WTC11 (cell line): ENCODE data around the gene CORIN. TPM values are rescaled to one million over a fixed set of nuclear protein-coding genes. Genes with fewer than 3 reads are reported as not detected.

ENCODE experiments used
- ATAC-seq: fragments of 200-7000 bp; cut with Tn5 transposase; 2 replicates; pipeline ENCODE4 v1.10.0; 2021; ENCODE audit warnings: mild to moderate bottlenecking, moderate library complexity
- CTCF ChIA-PET: fragments of 300-600 bp; sonication (Branson Sonifier 250); formaldehyde crosslinking; loops from one replicate; lab custom pipeline; 2021; ENCODE audit warnings: antibody characterized with exemption; lab: Charles Lee
- POLR2A ChIA-PET: fragments of 350-600 bp; sonication (Branson Sonifier 250); formaldehyde crosslinking; loops from one replicate; lab custom pipeline; 2021; ENCODE audit warnings: antibody characterized with exemption; lab: Charles Lee
- DNase-seq: peaks from one replicate; pipeline ENCODE4 v3.0.0; 2021; ENCODE audit warnings: low spot score
- H3K27ac Mint-ChIP-seq: 2 replicates; pipeline ENCODE4 v1.8.0; 2021; ENCODE audit warnings: mixed read lengths
- H3K27me3 Mint-ChIP-seq: 2 replicates; pipeline ENCODE4 v1.8.0; 2021; ENCODE audit warnings: low read depth, mild to moderate bottlenecking, moderate library complexity, mixed read lengths
- H3K36me3 Mint-ChIP-seq: 2 replicates; pipeline ENCODE4 v1.8.0; 2021; ENCODE audit warnings: mixed read lengths
- H3K4me1 Mint-ChIP-seq: 2 replicates; pipeline ENCODE4 v1.8.0; 2022; ENCODE audit warnings: mixed read lengths
- H3K4me3 Mint-ChIP-seq: 2 replicates; pipeline ENCODE4 v1.8.0; 2021; ENCODE audit warnings: mild to moderate bottlenecking, moderate library complexity, mixed read lengths
- H3K9me3 Mint-ChIP-seq: 2 replicates; pipeline ENCODE4 v1.8.0; 2021; ENCODE audit warnings: mixed read lengths
- CREM ChIP-seq: sonication (generic); formaldehyde crosslinking; IDR thresholded peaks from 2 replicates; pipeline ENCODE4 v1.8.1; 2022; ENCODE audit warnings: mild to moderate bottlenecking, missing genetic modification reagents, moderate library complexity
- ELF4 ChIP-seq: sonication (generic); formaldehyde crosslinking; IDR thresholded peaks from 2 replicates; pipeline ENCODE4 v1.8.1; 2022; ENCODE audit warnings: low read depth, mild to moderate bottlenecking, moderate library complexity, missing genetic modification reagents
- EMX1 ChIP-seq: fragments of 250-450 bp; sonication (Bioruptor Pico); IDR thresholded peaks from 2 replicates; pipeline ENCODE4 v1.8.0; 2021; ENCODE audit warnings: mild to moderate bottlenecking
- ESRRA ChIP-seq: sonication (generic); formaldehyde crosslinking; IDR thresholded peaks from 2 replicates; pipeline ENCODE4 v1.8.1; 2022; ENCODE audit warnings: mild to moderate bottlenecking, missing genetic modification reagents, borderline replicate concordance
- HMGA2 ChIP-seq: fragments of 250-450 bp; sonication (Bioruptor Pico); IDR thresholded peaks from 2 replicates; pipeline ENCODE4 v1.4.0; 2021; ENCODE audit warnings: mild to moderate bottlenecking, moderate library complexity
- MYBL2 ChIP-seq: sonication (generic); formaldehyde crosslinking; IDR thresholded peaks from 2 replicates; pipeline ENCODE4 v1.8.1; 2023; ENCODE audit warnings: mild to moderate bottlenecking, moderate library complexity, missing genetic modification reagents
- RORB ChIP-seq: fragments of 250-450 bp; sonication (Bioruptor Pico); IDR thresholded peaks from 2 replicates; pipeline ENCODE4 v1.9.0; 2021; ENCODE audit warnings: mild to moderate bottlenecking
- ZNF138 ChIP-seq: sonication (generic); formaldehyde crosslinking; conservative IDR thresholded peaks from 2 replicates; pipeline ENCODE4 v1.8.1; 2022; ENCODE audit warnings: mild to moderate bottlenecking, moderate library complexity, missing genetic modification reagents
- ZNF219 ChIP-seq: sonication (generic); formaldehyde crosslinking; IDR thresholded peaks from 2 replicates; pipeline ENCODE4 v1.8.0; 2023; ENCODE audit warnings: missing genetic modification reagents, mild to moderate bottlenecking, borderline replicate concordance
- ZNF232 ChIP-seq: sonication (generic); formaldehyde crosslinking; IDR thresholded peaks from 2 replicates; pipeline ENCODE4 v1.8.0; 2022; ENCODE audit warnings: mild to moderate bottlenecking, missing genetic modification reagents
- ZNF423 ChIP-seq: fragments of 250-450 bp; sonication (Bioruptor Pico); IDR thresholded peaks from 2 replicates; pipeline ENCODE4 v2.1.2; 2022; ENCODE audit warnings: mild to moderate bottlenecking, moderate library complexity
- total RNA-seq: library from RNA; stranded (reverse); gene quantifications from 3 replicates; pipeline ENCODE4 v1.2.3, GENCODE V29; 2021
- TF ChIP-seq, protein P1 (sequence below): sonication (generic); formaldehyde crosslinking; IDR thresholded peaks from 2 replicates; pipeline ENCODE4 v1.8.0; 2022; ENCODE audit warnings: mild to moderate bottlenecking, missing genetic modification reagents
- TF ChIP-seq, protein P2 (sequence below): sonication (generic); formaldehyde crosslinking; IDR thresholded peaks from 2 replicates; pipeline ENCODE4 v1.8.1; 2022; ENCODE audit warnings: low read depth, mild to moderate bottlenecking, moderate library complexity, missing genetic modification reagents, borderline replicate concordance
- TF ChIP-seq, protein P3 (sequence below): sonication (generic); formaldehyde crosslinking; conservative IDR thresholded peaks from 2 replicates; pipeline ENCODE4 v1.8.1; 2022; ENCODE audit warnings: mild to moderate bottlenecking, missing genetic modification reagents
- TF ChIP-seq, protein P4 (sequence below): sonication (generic); formaldehyde crosslinking; IDR thresholded peaks from 2 replicates; pipeline ENCODE4 v1.8.1; 2023; ENCODE audit warnings: mild to moderate bottlenecking, missing genetic modification reagents
- TF ChIP-seq, protein P5 (sequence below): sonication (generic); formaldehyde crosslinking; IDR thresholded peaks from 2 replicates; pipeline ENCODE4 v1.8.1; 2022; ENCODE audit warnings: mild to moderate bottlenecking, moderate library complexity, missing genetic modification reagents
- TF ChIP-seq, protein P6 (sequence below): fragments of 250-450 bp; sonication (Bioruptor Pico); IDR thresholded peaks from 2 replicates; pipeline ENCODE4 v1.9.0; 2021; ENCODE audit warnings: moderate library complexity, mild to moderate bottlenecking, inconsistent platforms, borderline replicate concordance
- TF ChIP-seq, protein P7 (sequence below): sonication (generic); formaldehyde crosslinking; IDR thresholded peaks from 2 replicates; pipeline ENCODE4 v1.8.0; 2022; ENCODE audit warnings: mild to moderate bottlenecking, missing genetic modification reagents

CORIN gene
- total RNA-seq, 1 experiment from 2014 or later, result 0.33 TPM

DNA sequence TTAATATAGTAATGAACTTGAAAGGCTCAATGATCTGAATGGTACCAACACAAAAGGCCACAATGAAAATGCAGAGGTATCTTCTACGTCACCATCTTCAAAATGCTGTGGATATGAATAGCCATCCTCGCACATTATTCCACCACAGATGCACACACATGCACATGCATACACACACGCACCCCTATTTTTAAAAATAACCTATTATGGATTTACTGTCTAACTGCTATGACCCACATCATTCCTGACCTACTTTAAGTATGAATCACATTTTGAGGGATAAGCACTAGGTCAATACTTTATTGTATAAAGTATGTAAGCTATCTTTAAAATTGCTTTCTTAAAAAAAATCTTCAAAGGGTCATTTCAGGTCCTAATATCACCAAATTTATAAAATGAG is 24.4 kb upstream of the CORIN start:
- CTCF ChIA-PET, result no interaction called here
- H3K4me1 Mint-ChIP-seq, result peaks cover 6% of the 10 kb centered on the region; the same call in 1 of the 2 replicates

DNA sequence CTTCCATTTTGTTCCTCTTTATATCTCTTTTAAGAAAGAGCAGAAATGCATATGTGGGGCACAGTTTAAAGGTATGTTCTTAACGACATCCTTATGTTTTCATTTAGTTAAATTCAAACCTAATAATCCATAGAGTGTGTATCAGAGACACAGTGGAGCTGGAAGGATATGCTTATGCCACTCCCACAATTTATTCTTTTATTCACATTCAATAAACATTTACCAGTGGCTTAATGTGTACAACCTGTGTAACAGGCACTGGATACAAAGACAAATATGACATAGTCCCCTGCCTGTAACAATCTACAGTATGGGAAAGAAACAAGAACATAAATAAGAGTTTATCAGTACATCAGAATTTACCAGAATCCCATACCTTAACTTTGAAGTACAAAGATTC is 22.4 kb upstream of the CORIN start:
- ChIA-PET CTCF (no interaction called here), POLR2A (no interaction called here)
- H3K4me1 Mint-ChIP-seq, result peaks cover 6% of the 10 kb centered on the region; the same call in 1 of the 2 replicates
- H3K4me3 Mint-ChIP-seq, result no peak overlapping the region
- DNase-seq (no peak), ATAC-seq (no peak)
- no peak overlapping the region for H3K27ac Mint-ChIP-seq
- TF ChIP-seq ZNF423 (CRISPR knock-in tag) (no peak), ESRRA (CRISPR knock-in tag) (no peak), MYBL2 (CRISPR knock-in tag) (no peak), ZNF138 (CRISPR knock-in tag) (no peak), RORB (CRISPR knock-in tag) (no peak)
- TF ChIP-seq, protein P1, sequence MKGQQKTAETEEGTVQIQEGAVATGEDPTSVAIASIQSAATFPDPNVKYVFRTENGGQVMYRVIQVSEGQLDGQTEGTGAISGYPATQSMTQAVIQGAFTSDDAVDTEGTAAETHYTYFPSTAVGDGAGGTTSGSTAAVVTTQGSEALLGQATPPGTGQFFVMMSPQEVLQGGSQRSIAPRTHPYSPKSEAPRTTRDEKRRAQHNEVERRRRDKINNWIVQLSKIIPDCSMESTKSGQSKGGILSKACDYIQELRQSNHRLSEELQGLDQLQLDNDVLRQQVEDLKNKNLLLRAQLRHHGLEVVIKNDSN (CRISPR knock-in tag), result no peak
- TF ChIP-seq, protein P2, sequence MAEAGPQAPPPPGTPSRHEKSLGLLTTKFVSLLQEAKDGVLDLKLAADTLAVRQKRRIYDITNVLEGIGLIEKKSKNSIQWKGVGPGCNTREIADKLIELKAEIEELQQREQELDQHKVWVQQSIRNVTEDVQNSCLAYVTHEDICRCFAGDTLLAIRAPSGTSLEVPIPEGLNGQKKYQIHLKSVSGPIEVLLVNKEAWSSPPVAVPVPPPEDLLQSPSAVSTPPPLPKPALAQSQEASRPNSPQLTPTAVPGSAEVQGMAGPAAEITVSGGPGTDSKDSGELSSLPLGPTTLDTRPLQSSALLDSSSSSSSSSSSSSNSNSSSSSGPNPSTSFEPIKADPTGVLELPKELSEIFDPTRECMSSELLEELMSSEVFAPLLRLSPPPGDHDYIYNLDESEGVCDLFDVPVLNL (CRISPR knock-in tag), result no peak
- TF ChIP-seq, protein P3, sequence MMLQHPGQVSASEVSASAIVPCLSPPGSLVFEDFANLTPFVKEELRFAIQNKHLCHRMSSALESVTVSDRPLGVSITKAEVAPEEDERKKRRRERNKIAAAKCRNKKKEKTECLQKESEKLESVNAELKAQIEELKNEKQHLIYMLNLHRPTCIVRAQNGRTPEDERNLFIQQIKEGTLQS (CRISPR knock-in tag), result no peak
- TF ChIP-seq, all 79 proteins: peak for 0
- Mint-ChIP-seq H3K36me3 (peaks cover 7% of the 10 kb centered on the region), H3K9me3 (no peaks in the 10 kb centered on the region), H3K27me3 (no peaks in the 10 kb centered on the region)

More for the DNA sequence above, 24.4 kb upstream of the CORIN start:
- TF ChIP-seq, protein P4, sequence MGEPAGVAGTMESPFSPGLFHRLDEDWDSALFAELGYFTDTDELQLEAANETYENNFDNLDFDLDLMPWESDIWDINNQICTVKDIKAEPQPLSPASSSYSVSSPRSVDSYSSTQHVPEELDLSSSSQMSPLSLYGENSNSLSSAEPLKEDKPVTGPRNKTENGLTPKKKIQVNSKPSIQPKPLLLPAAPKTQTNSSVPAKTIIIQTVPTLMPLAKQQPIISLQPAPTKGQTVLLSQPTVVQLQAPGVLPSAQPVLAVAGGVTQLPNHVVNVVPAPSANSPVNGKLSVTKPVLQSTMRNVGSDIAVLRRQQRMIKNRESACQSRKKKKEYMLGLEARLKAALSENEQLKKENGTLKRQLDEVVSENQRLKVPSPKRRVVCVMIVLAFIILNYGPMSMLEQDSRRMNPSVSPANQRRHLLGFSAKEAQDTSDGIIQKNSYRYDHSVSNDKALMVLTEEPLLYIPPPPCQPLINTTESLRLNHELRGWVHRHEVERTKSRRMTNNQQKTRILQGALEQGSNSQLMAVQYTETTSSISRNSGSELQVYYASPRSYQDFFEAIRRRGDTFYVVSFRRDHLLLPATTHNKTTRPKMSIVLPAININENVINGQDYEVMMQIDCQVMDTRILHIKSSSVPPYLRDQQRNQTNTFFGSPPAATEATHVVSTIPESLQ (CRISPR knock-in tag), result no peak
- TF ChIP-seq, protein P5, sequence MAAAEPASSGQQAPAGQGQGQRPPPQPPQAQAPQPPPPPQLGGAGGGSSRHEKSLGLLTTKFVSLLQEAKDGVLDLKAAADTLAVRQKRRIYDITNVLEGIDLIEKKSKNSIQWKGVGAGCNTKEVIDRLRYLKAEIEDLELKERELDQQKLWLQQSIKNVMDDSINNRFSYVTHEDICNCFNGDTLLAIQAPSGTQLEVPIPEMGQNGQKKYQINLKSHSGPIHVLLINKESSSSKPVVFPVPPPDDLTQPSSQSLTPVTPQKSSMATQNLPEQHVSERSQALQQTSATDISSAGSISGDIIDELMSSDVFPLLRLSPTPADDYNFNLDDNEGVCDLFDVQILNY (CRISPR knock-in tag), result no peak
- TF ChIP-seq EMX1 (no peak), HMGA2 (CRISPR knock-in tag) (no peak), CREM (CRISPR knock-in tag) (no peak), ZNF219 (CRISPR knock-in tag) (no peak), ZNF232 (CRISPR knock-in tag) (no peak), ELF4 (no peak)
- TF ChIP-seq, protein P6, sequence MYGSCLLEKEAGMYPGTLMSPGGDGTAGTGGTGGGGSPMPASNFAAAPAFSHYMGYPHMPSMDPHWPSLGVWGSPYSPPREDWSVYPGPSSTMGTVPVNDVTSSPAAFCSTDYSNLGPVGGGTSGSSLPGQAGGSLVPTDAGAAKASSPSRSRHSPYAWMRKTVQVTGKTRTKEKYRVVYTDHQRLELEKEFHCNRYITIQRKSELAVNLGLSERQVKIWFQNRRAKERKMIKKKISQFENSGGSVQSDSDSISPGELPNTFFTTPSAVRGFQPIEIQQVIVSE, result no peak
- TF ChIP-seq, protein P7, sequence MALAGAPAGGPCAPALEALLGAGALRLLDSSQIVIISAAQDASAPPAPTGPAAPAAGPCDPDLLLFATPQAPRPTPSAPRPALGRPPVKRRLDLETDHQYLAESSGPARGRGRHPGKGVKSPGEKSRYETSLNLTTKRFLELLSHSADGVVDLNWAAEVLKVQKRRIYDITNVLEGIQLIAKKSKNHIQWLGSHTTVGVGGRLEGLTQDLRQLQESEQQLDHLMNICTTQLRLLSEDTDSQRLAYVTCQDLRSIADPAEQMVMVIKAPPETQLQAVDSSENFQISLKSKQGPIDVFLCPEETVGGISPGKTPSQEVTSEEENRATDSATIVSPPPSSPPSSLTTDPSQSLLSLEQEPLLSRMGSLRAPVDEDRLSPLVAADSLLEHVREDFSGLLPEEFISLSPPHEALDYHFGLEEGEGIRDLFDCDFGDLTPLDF, result no peak
- POLR2A ChIA-PET, result no interaction called here
- H3K36me3 Mint-ChIP-seq, result peaks cover 7% of the 10 kb centered on the region
- no peaks in the 10 kb centered on the region for H3K27me3 Mint-ChIP-seq
- no peak overlapping the region for H3K27ac Mint-ChIP-seq
- DNase-seq, result no peak
- H3K4me3 Mint-ChIP-seq, result no peak overlapping the region
- ATAC-seq, result no peak
- H3K9me3 Mint-ChIP-seq, result no peaks in the 10 kb centered on the region
